Liver (tissue), 9 donors: ENCODE measurements around the gene CAMSAP2. TPM values are rescaled to one million over a fixed set of nuclear protein-coding genes. Genes with fewer than 3 reads are reported as not detected.

Source experiments
- DNase-seq: peaks from one replicate; pipeline ENCODE4 v3.0.0-alpha.2; 2017; ENCODE audit warnings: low spot score
- H3K27ac ChIP-seq, 2 donors: one replicate each; pipeline ENCODE4 v1.7.0; 2013; ENCODE audit warnings: inconsistent platforms in 2 of 2, low read length in 2 of 2, control low read depth in 1 of 2, low read depth in 1 of 2, mild to moderate bottlenecking in 1 of 2
- H3K27me3 ChIP-seq, 4 donors: one replicate each; pipeline versions ENCODE4 v1.6.1 to v1.7.0; 2013; ENCODE audit warnings: low read length in 3 of 4, inconsistent platforms in 1 of 4, mild to moderate bottlenecking in 1 of 4, moderate library complexity in 1 of 4; ENCODE audit not compliant: control insufficient read depth in 4 of 4, insufficient read depth in 4 of 4
- H3K36me3 ChIP-seq, 4 donors: one replicate each; pipeline versions ENCODE4 v1.6.1 to v1.7.0; 2013; ENCODE audit warnings: low read length in 3 of 4, mild to moderate bottlenecking in 3 of 4, low read depth in 1 of 4, moderate library complexity in 1 of 4; ENCODE audit not compliant: control insufficient read depth in 4 of 4, insufficient read depth in 3 of 4
- H3K4me1 ChIP-seq, 4 donors: one replicate each; pipeline versions ENCODE4 v1.6.1 to v1.7.0; 2013; ENCODE audit warnings: low read length in 3 of 4, mild to moderate bottlenecking in 3 of 4, moderate library complexity in 1 of 4; ENCODE audit not compliant: control insufficient read depth in 4 of 4, insufficient read depth in 4 of 4
- H3K4me3 ChIP-seq, 3 donors: one replicate each; pipeline versions ENCODE4 v1.6.1 to v1.7.0; 2013; ENCODE audit warnings: low read length in 3 of 3, control low read depth in 1 of 3, low read depth in 1 of 3, mild to moderate bottlenecking in 1 of 3
- H3K9ac ChIP-seq, 2 donors: one replicate each; pipeline ENCODE4 v1.7.0; 2013; ENCODE audit warnings: low read length in 2 of 2, mild to moderate bottlenecking in 2 of 2, moderate library complexity in 2 of 2, control low read depth in 1 of 2, low read depth in 1 of 2
- H3K9me3 ChIP-seq, 4 donors: one replicate each; pipeline versions ENCODE4 v1.6.1 to v1.7.0; 2013; ENCODE audit warnings: low read length in 3 of 4; ENCODE audit not compliant: control insufficient read depth in 4 of 4
- FOXA1 ChIP-seq: IDR thresholded peaks from 2 replicates; pipeline ENCODE4 v1.6.1; 2016; ENCODE audit warnings: antibody characterized with exemption
- FOXA2 ChIP-seq: IDR thresholded peaks from 2 replicates; pipeline ENCODE4 v1.6.1; 2016; ENCODE audit warnings: antibody characterized with exemption
- GABPA ChIP-seq, 2 donors: IDR thresholded peaks in 1 of 2; conservative IDR thresholded peaks in 1 of 2; 2 replicates each; pipeline ENCODE4 v1.6.1; 2016; ENCODE audit warnings: antibody characterized with exemption in 2 of 2, mild to moderate bottlenecking in 1 of 2, moderate library complexity in 1 of 2
- HNF4A ChIP-seq, 2 donors: conservative IDR thresholded peaks; 2 replicates each; pipeline ENCODE4 v1.6.1; 2016; ENCODE audit warnings: antibody characterized with exemption in 2 of 2, mild to moderate bottlenecking in 2 of 2
- HNF4G ChIP-seq: IDR thresholded peaks from 2 replicates; pipeline ENCODE4 v1.6.1; 2016; ENCODE audit warnings: antibody characterized with exemption
- JUND ChIP-seq, 2 donors: IDR thresholded peaks; 2 replicates each; pipeline ENCODE4 v1.6.1; 2016; ENCODE audit warnings: antibody characterized with exemption in 2 of 2
- NR2F2 ChIP-seq: IDR thresholded peaks from 2 replicates; pipeline ENCODE4 v1.6.1; 2016; ENCODE audit warnings: antibody characterized with exemption
- RAD21 ChIP-seq, 2 donors: IDR thresholded peaks; 2 replicates each; pipeline ENCODE4 v1.6.1; 2016; ENCODE audit warnings: antibody characterized with exemption in 2 of 2, mild to moderate bottlenecking in 2 of 2
- SP1 ChIP-seq: IDR thresholded peaks from 2 replicates; pipeline ENCODE4 v1.6.1; 2018; ENCODE audit warnings: antibody characterized with exemption, mild to moderate bottlenecking
- TAF1 ChIP-seq: conservative IDR thresholded peaks from 2 replicates; pipeline ENCODE4 v1.6.1; 2016; ENCODE audit warnings: antibody characterized with exemption, mild to moderate bottlenecking
- YY1 ChIP-seq: IDR thresholded peaks from 2 replicates; pipeline ENCODE4 v1.6.1; 2016; ENCODE audit warnings: antibody characterized with exemption, mild to moderate bottlenecking
- WGBS: extraction: QIAGEN DNeasy Blood & Tissue Kit; methylation state at CpG from one replicate; pipeline ENCODE4 v1.1.7; 2013; 5-methylcytosine and 5-hydroxymethylcytosine counted together
- polyA plus RNA-seq, 2 donors: library from polyadenylated mRNA; stranded (reverse) in 1 of 2; unstranded in 1 of 2; fragments of 200-250 nt in 1 of 2; fragments of >200 nt in 1 of 2; fragmentation: Nextera tagmentation in 1 of 2; extraction: Ambion mirVana in 1 of 2; gene quantifications; one replicate each; pipeline versions ENCODE4 v1.2.1 to v1.2.3, GENCODE V29; 2013 to 2015
- total RNA-seq, 2 donors: library from RNA; depleted of rRNA; stranded (reverse); fragments of >200 nt; gene quantifications; one replicate each; pipeline ENCODE4 v1.2.3, GENCODE V29; 2014
- TF ChIP-seq, protein P1 (sequence below): IDR thresholded peaks from 2 replicates; pipeline ENCODE4 v1.6.1; 2016; ENCODE audit warnings: antibody characterized with exemption, mild to moderate bottlenecking
- TF ChIP-seq, protein P2 (sequence below): IDR thresholded peaks from 2 replicates; pipeline ENCODE4 v1.6.1; 2016; ENCODE audit warnings: antibody characterized with exemption
- TF ChIP-seq, protein P3 (sequence below): fragments of 150-350 bp; IDR thresholded peaks from 2 replicates; pipeline ENCODE4 v1.5.1; 2017; ENCODE audit warnings: improper control_type of control experiment, low read depth, low read length; ENCODE audit not compliant: missing input control
- TF ChIP-seq, protein P4 (sequence below): IDR thresholded peaks from 2 replicates; pipeline ENCODE4 v1.6.1; 2016; ENCODE audit warnings: antibody characterized with exemption
- TF ChIP-seq, protein P5 (sequence below): IDR thresholded peaks from 2 replicates; pipeline ENCODE4 v1.6.1; 2016; ENCODE audit warnings: antibody characterized with exemption
- donor health status: healthy.
- donor health status: healthy.
- donor health status: healthy.
- donor health status: healthy.
- donor health status: healthy.

CAMSAP2 gene
- total and polyA plus RNA-seq, 4 donors: 1.9 to 8.6 (median 3.5) TPM

DNA sequence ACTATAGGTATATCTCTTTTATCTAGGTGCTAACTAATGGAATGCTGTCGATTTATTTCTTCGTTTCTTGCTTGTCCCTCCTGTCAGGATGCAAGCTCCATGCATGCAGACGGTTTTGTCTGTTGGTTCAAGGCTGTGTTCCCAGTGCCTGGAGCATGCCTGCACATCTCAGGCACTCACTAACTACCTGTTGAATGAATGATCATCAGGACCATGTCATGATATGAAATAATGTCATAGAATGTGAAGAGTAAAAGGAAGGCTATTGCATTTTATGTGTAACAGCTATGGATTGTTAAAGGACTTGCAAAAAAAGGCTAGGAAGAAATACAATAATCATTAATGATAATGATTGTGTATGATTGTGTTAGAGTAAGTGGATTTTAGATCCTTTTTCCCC is 138.3 kb downstream of the CAMSAP2 start (continued):
- TF ChIP-seq, protein P1, sequence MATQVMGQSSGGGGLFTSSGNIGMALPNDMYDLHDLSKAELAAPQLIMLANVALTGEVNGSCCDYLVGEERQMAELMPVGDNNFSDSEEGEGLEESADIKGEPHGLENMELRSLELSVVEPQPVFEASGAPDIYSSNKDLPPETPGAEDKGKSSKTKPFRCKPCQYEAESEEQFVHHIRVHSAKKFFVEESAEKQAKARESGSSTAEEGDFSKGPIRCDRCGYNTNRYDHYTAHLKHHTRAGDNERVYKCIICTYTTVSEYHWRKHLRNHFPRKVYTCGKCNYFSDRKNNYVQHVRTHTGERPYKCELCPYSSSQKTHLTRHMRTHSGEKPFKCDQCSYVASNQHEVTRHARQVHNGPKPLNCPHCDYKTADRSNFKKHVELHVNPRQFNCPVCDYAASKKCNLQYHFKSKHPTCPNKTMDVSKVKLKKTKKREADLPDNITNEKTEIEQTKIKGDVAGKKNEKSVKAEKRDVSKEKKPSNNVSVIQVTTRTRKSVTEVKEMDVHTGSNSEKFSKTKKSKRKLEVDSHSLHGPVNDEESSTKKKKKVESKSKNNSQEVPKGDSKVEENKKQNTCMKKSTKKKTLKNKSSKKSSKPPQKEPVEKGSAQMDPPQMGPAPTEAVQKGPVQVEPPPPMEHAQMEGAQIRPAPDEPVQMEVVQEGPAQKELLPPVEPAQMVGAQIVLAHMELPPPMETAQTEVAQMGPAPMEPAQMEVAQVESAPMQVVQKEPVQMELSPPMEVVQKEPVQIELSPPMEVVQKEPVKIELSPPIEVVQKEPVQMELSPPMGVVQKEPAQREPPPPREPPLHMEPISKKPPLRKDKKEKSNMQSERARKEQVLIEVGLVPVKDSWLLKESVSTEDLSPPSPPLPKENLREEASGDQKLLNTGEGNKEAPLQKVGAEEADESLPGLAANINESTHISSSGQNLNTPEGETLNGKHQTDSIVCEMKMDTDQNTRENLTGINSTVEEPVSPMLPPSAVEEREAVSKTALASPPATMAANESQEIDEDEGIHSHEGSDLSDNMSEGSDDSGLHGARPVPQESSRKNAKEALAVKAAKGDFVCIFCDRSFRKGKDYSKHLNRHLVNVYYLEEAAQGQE: no peak
- no peak for TF ChIP-seq HNF4G

DNA sequence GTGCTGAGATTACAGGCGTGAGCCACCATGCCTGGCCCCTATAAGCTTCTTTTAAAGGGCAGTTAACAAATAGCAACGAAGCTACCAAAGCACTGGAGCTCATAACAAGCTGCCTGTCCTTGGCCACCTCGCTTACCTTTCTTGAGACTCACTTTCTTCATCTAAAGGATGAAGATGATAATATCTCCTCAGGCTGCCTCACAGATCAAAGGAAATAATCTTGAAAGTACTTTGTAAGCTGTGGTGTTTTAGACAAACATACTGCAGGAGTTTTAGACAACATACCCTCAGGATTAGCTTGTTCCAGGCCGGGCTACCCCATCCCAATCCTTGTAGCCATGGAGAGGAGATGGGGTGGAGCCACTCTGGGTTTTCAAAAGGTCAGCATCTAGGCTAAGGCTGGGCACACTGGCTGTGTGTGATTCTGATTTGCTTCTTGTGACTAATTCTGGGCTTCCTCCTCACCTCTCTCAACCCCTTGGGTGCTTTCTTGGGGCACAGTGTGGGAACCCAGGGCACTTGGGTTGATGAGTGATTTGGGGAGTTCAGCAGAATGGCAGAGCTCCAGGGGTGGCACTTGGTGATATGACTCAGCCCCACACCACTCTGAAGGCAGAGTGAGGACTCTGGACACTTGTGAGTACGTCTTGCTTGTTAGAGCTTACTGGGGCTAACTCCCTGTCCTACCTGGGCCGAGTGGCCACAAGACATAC is 139.3 kb downstream of the CAMSAP2 start:
- TF ChIP-seq, protein P2, sequence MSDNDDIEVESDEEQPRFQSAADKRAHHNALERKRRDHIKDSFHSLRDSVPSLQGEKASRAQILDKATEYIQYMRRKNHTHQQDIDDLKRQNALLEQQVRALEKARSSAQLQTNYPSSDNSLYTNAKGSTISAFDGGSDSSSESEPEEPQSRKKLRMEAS: no peak
- TF ChIP-seq FOXA1 (no peak), RAD21 (IDR thresholded peaks at IDR 0.05) (no peak), FOXA2 (no peak), TAF1 (no peak), YY1 (no peak), HNF4G (no peak), NR2F2 (no peak), SP1 (no peak), HNF4A (conservative IDR thresholded peaks at IDR 0.05) (no peak), JUND (IDR thresholded peaks at IDR 0.05) (no peak), GABPA (IDR thresholded peaks at IDR 0.05 in 1 of 2, conservative IDR thresholded peaks at IDR 0.05 in 1 of 2) (no peak)
- TF ChIP-seq, protein P3, sequence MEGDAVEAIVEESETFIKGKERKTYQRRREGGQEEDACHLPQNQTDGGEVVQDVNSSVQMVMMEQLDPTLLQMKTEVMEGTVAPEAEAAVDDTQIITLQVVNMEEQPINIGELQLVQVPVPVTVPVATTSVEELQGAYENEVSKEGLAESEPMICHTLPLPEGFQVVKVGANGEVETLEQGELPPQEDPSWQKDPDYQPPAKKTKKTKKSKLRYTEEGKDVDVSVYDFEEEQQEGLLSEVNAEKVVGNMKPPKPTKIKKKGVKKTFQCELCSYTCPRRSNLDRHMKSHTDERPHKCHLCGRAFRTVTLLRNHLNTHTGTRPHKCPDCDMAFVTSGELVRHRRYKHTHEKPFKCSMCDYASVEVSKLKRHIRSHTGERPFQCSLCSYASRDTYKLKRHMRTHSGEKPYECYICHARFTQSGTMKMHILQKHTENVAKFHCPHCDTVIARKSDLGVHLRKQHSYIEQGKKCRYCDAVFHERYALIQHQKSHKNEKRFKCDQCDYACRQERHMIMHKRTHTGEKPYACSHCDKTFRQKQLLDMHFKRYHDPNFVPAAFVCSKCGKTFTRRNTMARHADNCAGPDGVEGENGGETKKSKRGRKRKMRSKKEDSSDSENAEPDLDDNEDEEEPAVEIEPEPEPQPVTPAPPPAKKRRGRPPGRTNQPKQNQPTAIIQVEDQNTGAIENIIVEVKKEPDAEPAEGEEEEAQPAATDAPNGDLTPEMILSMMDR: no peak
- TF ChIP-seq, protein P4, sequence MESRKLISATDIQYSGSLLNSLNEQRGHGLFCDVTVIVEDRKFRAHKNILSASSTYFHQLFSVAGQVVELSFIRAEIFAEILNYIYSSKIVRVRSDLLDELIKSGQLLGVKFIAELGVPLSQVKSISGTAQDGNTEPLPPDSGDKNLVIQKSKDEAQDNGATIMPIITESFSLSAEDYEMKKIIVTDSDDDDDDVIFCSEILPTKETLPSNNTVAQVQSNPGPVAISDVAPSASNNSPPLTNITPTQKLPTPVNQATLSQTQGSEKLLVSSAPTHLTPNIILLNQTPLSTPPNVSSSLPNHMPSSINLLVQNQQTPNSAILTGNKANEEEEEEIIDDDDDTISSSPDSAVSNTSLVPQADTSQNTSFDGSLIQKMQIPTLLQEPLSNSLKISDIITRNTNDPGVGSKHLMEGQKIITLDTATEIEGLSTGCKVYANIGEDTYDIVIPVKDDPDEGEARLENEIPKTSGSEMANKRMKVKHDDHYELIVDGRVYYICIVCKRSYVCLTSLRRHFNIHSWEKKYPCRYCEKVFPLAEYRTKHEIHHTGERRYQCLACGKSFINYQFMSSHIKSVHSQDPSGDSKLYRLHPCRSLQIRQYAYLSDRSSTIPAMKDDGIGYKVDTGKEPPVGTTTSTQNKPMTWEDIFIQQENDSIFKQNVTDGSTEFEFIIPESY: no peak
- TF ChIP-seq, protein P1: no peak
- TF ChIP-seq, protein P5, sequence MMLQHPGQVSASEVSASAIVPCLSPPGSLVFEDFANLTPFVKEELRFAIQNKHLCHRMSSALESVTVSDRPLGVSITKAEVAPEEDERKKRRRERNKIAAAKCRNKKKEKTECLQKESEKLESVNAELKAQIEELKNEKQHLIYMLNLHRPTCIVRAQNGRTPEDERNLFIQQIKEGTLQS: no peak
- H3K4me1 ChIP-seq: peaks cover 0 to 9% (median 6%) of the 10 kb centered on the region in 4 donors
- no peaks in the 10 kb centered on the region for H3K9me3 ChIP-seq
- no peak overlapping the region for H3K27ac ChIP-seq
- H3K4me3 ChIP-seq: no peak overlapping the region
- peaks cover 0 to 4% (median 0%) of the 10 kb centered on the region in 4 donors for H3K27me3 ChIP-seq
- DNase-seq: no peak
- no peaks in the 10 kb centered on the region for H3K36me3 ChIP-seq
- H3K9ac ChIP-seq: no peak overlapping the region
- WGBS: 79% methylated on average over 6 of the region's 6 CpGs
